ENCODE data around the gene CBLIF. TPM values are rescaled to one million over a fixed set of nuclear protein-coding genes. Genes with fewer than 3 reads are reported as not detected.

CBLIF gene
- total and polyA plus RNA-seq, 10 donors = not detected

DNA sequence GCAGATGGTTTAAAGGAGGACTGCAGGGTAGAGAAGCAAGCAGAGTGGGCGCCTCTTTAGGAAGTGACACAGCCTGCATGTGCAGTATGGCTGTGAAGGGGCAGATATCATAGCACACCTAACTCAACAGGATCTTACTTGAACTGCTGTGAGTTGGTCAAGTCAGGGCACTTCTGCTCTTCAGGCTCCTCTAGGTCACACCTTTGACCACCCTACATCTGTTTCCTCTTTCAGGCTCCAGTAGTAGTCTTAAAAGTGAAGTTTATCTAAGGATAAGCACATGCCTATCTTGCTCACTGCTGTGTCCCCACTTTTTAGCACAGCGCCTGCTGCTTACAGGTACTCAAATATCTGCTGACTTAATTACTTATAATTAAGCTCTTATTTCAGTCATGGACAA is 41.2 kb downstream of the CBLIF start:
- Histone ChIP-seq H3K36me3 (peaks cover 0 to 95% (median 44%) of the 10 kb centered on the region in 6 donors), H3K4me3 (no peak overlapping the region), H3K27me3 (replicated peaks in 1 of 7) (no peaks in the 10 kb centered on the region), H3K4me1 (peaks cover 0 to 16% (median 6%) of the 10 kb centered on the region in 6 donors), H3K27ac (no peak overlapping the region), H3K9me3 (no peaks in the 10 kb centered on the region)
- TF ChIP-seq POLR2A (IDR thresholded peaks at IDR 0.05) (no peak), POLR2AphosphoS5 (IDR thresholded peaks at IDR 0.05) (no peak)
- TF ChIP-seq, protein P1, sequence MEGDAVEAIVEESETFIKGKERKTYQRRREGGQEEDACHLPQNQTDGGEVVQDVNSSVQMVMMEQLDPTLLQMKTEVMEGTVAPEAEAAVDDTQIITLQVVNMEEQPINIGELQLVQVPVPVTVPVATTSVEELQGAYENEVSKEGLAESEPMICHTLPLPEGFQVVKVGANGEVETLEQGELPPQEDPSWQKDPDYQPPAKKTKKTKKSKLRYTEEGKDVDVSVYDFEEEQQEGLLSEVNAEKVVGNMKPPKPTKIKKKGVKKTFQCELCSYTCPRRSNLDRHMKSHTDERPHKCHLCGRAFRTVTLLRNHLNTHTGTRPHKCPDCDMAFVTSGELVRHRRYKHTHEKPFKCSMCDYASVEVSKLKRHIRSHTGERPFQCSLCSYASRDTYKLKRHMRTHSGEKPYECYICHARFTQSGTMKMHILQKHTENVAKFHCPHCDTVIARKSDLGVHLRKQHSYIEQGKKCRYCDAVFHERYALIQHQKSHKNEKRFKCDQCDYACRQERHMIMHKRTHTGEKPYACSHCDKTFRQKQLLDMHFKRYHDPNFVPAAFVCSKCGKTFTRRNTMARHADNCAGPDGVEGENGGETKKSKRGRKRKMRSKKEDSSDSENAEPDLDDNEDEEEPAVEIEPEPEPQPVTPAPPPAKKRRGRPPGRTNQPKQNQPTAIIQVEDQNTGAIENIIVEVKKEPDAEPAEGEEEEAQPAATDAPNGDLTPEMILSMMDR (IDR thresholded peaks at IDR 0.05 in 8 of 11, conservative IDR thresholded peaks at IDR 0.05 in 3 of 11) = no peak
- intact Hi-C loops (cut with DNase I; ENCODE audit: low total_unique reads) = loop anchor here (10.0 kb wide), 1 partner anchor 139 kb away; the partner anchor contains the start of gene PATL1
- no peak for DNase-seq
- WGBS, 5 donors = 79 to 89% (median 85%) methylated on average over 2 of the region's 2 CpGs

DNA sequence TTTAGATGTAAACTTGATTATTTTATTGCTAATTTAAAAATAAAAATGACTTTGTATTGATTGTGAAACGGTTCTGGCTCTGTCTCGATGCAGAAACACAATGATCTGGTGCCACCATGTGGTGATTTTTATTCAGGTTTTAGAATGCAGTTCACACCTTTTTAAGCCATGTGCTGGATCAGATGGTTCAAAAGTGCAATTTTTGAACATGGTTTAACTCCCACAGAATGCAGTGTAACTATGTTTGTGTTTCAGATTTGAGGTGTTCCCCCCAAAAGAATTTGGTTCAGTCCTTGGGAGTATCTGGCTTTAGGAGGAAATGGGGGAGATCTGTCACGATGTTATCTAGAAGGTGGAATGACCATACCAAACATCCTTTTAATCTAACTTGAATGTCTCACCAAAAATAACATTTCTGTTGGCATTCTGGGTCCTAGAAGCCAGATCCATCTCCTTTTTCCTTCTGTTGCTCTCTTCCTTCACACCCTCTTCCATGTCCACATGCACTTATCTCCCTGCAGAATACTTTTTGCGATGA is 42.6 kb downstream of the CBLIF start:
- TF ChIP-seq POLR2A (IDR thresholded peaks at IDR 0.05) = no peak
- TF ChIP-seq, protein P1 (IDR thresholded peaks at IDR 0.05 in 8 of 11, conservative IDR thresholded peaks at IDR 0.05 in 3 of 11) = peak; percentile 37 to 77 (median 55)
- peaks cover 0 to 9% (median 3%) of the 10 kb centered on the region in 6 donors for H3K4me1 ChIP-seq
- intact Hi-C loops (cut with DNase I; ENCODE audit: low total_unique reads) = loop anchor here (10.0 kb wide), 1 partner anchor 138 kb away; the partner anchor contains the start of gene PATL1
- H3K4me3 ChIP-seq = no peak overlapping the region
- H3K36me3 ChIP-seq = peaks cover 0 to 95% (median 38%) of the 10 kb centered on the region in 6 donors
- peak overlapping the region in 1 of 8 donors; percentile 14 for H3K27ac ChIP-seq
- H3K27me3 ChIP-seq (replicated peaks in 1 of 7) = no peaks in the 10 kb centered on the region
- 34 to 52% (median 50%) methylated on average over 4 of the region's 4 CpGs for WGBS, 5 donors
- no peaks in the 10 kb centered on the region for H3K9me3 ChIP-seq
- no peak for DNase-seq

DNA sequence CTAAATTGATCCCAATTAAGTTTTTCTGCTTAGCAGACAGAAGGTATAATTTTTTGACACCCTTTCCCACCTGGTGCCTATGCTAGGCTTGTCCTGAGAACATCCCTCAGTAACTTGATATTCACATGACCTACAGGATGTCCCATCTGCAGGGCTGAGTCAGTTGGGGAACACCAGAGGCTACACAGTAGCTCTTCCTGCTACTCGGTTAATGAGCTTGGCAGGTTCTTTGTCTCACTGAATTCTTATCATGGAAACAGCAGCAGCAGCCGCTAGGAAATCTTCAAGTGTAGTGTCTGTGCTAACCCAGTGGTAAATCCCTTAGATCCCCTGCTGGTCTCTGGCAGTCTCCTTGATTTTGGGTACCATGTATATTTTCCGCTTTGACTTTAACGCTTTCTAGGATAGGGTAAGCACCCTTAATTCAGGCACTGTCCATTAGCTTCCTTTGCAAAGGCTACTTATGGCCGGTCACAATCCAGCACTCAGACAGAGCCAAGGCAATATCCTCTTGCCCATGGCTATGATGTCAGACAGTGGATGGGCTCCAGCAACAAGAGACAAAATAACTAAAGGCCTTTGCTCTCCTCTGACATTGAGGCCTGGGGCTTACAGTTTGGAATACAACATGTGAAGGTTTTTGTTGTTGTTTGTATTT is 43.2 kb downstream of the CBLIF start:
- 66 to 76% (median 72%) methylated on average over 5 of the region's 5 CpGs for WGBS, 5 donors
- Histone ChIP-seq H3K4me3 (no peak overlapping the region), H3K36me3 (peaks cover 0 to 95% (median 37%) of the 10 kb centered on the region in 6 donors), H3K4me1 (peaks cover 0 to 9% (median 3%) of the 10 kb centered on the region in 6 donors), H3K27ac (peak overlapping the region in 2 of 8 donors; percentile 4 to 14), H3K27me3 (replicated peaks in 1 of 7) (no peaks in the 10 kb centered on the region), H3K9me3 (no peaks in the 10 kb centered on the region)
- intact Hi-C loops (cut with DNase I; ENCODE audit: low total_unique reads) = loop anchor here (2.0 to 10.0 kb wide), 2 partner anchors 47 to 137 kb away; partner anchors contain the start of genes PATL1 and STX3
- no peak for DNase-seq
- TF ChIP-seq POLR2A (IDR thresholded peaks at IDR 0.05) (no peak), POLR2AphosphoS5 (IDR thresholded peaks at IDR 0.05) (no peak)
- TF ChIP-seq, protein P1 (IDR thresholded peaks at IDR 0.05 in 8 of 11, conservative IDR thresholded peaks at IDR 0.05 in 3 of 11) = no peak

DNA sequence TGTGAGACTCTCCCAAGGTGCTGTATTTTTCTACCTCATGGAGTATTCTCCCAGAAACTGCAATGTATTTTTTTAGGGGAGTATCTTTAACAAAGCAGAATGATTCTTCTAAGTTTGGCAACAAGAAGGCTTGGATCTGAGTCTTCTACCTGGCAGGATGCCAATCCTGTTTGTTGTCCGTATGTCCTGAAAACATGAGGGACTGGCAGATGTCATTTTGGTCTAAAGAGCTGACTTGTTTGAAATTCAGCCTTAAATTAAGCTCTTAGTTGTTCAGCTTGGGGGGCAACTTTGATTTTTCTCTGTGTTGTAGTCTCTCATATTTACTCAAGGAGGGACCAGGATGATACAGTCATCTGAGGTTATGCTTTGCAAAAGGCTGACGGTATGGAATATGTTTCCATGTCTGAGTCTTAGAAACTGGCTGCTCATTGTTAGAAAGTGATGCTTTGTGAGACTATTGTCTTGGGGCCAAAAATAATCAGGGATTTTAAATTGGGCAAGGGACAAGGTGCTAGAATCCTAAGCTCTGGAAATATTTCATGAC is 44.1 kb downstream of the CBLIF start:
- TF ChIP-seq POLR2AphosphoS5 (IDR thresholded peaks at IDR 0.05) (no peak), POLR2A (IDR thresholded peaks at IDR 0.05) (no peak)
- TF ChIP-seq, protein P1 (IDR thresholded peaks at IDR 0.05 in 8 of 11, conservative IDR thresholded peaks at IDR 0.05 in 3 of 11) = no peak
- intact Hi-C loops (cut with DNase I; ENCODE audit: low total_unique reads) = loop anchor here (2.0 to 10.0 kb wide), 2 partner anchors 46 to 136 kb away; partner anchors contain the start of genes PATL1 and STX3
- Histone ChIP-seq H3K27ac (no peak overlapping the region), H3K27me3 (replicated peaks in 1 of 7) (no peaks in the 10 kb centered on the region), H3K4me3 (no peak overlapping the region), H3K36me3 (peaks cover 0 to 95% (median 31%) of the 10 kb centered on the region in 6 donors), H3K4me1 (peaks cover 0 to 9% (median 3%) of the 10 kb centered on the region in 6 donors), H3K9me3 (no peaks in the 10 kb centered on the region)
- 73 to 90% (median 80%) methylated on average over 2 of the region's 2 CpGs for WGBS, 5 donors
- DNase-seq = no peak
